HepG2 (cell line): ENCODE data around the gene SH3GLB2.

Experiments
- SNAI1 ChIP-seq: sonication (generic); formaldehyde crosslinking; IDR thresholded peaks from 2 replicates; pipeline ENCODE4 v1.5.0; 2020; ENCODE audit warnings: mild to moderate bottlenecking, missing genetic modification reagents, borderline replicate concordance
- ZNF761 ChIP-seq: sonication (generic); formaldehyde crosslinking; conservative IDR thresholded peaks from 2 replicates; pipeline ENCODE4 v1.4.0; 2020; ENCODE audit warnings: mild to moderate bottlenecking, missing genetic modification reagents

DNA sequence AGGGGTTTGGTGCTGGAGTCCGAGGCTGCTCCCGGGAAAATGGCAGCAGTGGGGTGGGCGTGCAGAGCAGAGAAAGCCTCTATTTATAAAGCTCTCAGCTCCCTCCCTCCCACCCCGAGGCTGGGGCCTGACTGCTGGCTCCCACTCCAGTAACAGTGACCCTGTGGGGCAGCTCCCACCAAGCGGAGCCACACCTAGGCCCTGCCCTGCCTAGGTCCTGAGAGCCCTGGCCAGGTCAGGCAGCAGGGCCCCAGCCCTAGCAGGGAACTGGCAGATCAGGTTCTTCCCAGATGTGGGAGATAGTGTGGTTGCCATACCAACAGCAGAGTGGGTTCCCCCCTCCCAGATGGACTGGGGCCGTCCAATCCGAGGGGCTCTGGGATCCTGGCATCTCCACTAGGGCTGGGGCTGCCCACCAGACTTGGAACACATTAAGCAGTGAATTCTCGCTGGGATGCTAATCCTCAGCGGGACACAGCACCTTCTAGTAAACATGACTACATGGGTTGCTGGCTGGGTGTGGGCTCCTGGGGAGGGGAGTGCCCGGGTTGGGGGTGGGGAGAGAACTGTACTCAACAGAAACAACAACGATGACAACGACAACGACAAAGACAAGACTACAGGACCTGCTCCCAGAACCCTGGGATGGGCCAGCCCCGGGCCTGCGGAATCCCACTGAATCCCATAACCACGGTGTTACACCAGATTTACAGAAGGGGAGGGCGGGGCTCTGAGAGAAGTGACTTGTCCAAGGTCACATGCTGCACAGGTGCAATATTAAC is 1.5 kb downstream of the SH3GLB2 start:
- TF ChIP-seq SNAI1 (CRISPR knock-in tag) (no peak), ZNF761 (no peak)
